Endodermal cell (in vitro differentiated cells): ENCODE results near the gene MYOD1. TPM values are rescaled to one million over a fixed set of nuclear protein-coding genes. Genes with fewer than 3 reads are reported as not detected.

Experiments used
- DNase-seq: peaks from one replicate; pipeline ENCODE4 v3.0.0-alpha.2; 2017
- H3K27ac ChIP-seq: 2 replicates; pipeline ENCODE4 v1.5.1; 2013; ENCODE audit warnings: mild to moderate bottlenecking, low read depth, low read length, moderate library complexity
- H3K27me3 ChIP-seq: 2 replicates; pipeline ENCODE4 v1.6.1; 2013; ENCODE audit warnings: mild to moderate bottlenecking, low read length, moderate library complexity; ENCODE audit not compliant: insufficient read depth, control insufficient read depth, poor library complexity, severe bottlenecking
- H3K36me3 ChIP-seq: 2 replicates; pipeline ENCODE4 v1.7.0; 2013; ENCODE audit warnings: mild to moderate bottlenecking, low read length, moderate library complexity; ENCODE audit not compliant: control insufficient read depth, insufficient read depth
- H3K4me1 ChIP-seq: one replicate; pipeline ENCODE4 v1.7.0; 2013; ENCODE audit warnings: low read length; ENCODE audit not compliant: control insufficient read depth, insufficient read depth
- H3K4me3 ChIP-seq: 2 replicates; pipeline ENCODE4 v1.5.1; 2013; ENCODE audit warnings: mild to moderate bottlenecking, low read length, moderate library complexity
- H3K9ac ChIP-seq: 2 replicates; pipeline ENCODE4 v1.6.1; 2013; ENCODE audit warnings: mild to moderate bottlenecking, low read length, moderate library complexity; ENCODE audit not compliant: poor library complexity, severe bottlenecking; ENCODE audit errors: extremely low read depth
- H3K9me3 ChIP-seq: 2 replicates; pipeline ENCODE4 v1.6.1; 2013; ENCODE audit warnings: mild to moderate bottlenecking, low read length, moderate library complexity; ENCODE audit not compliant: control insufficient read depth
- H3K27ac Mint-ChIP-seq: 2 replicates; pipeline ENCODE4 v1.8.0; 2020; ENCODE audit warnings: mixed read lengths
- H3K27me3 Mint-ChIP-seq: 2 replicates; pipeline ENCODE4 v1.8.0; 2021; ENCODE audit warnings: mild to moderate bottlenecking, mixed read lengths; ENCODE audit not compliant: insufficient read depth
- H3K36me3 Mint-ChIP-seq: 2 replicates; pipeline ENCODE4 v1.8.0; 2020; ENCODE audit warnings: low read depth, mixed read lengths
- H3K4me1 Mint-ChIP-seq: 2 replicates; pipeline ENCODE4 v1.8.0; 2020; ENCODE audit warnings: mixed read lengths
- H3K4me3 Mint-ChIP-seq: 2 replicates; pipeline ENCODE4 v1.8.0; 2020; ENCODE audit warnings: mild to moderate bottlenecking, moderate library complexity, mixed read lengths
- H3K9me3 Mint-ChIP-seq: 2 replicates; pipeline ENCODE4 v1.8.0; 2020; ENCODE audit warnings: mild to moderate bottlenecking, mixed read lengths
- WGBS, 2 experiments: methylation state at CpG; one replicate each; pipeline versions ENCODE4 v1.1.5 to v1.1.7; 2013; ENCODE audit warnings: missing lambda C conversion rate in 2 of 2, mixed read lengths in 1 of 2; ENCODE audit not compliant: insufficient coverage in 1 of 2, insufficient read length in 1 of 2; 5-methylcytosine and 5-hydroxymethylcytosine counted together
- total RNA-seq, 2 donors: library from RNA; stranded (reverse); fragmentation: NEBNext Ultra II Directional in 1 of 2; extraction: Animal tissue kit (Norgen Biotek cat#: 25700) in 1 of 2; gene quantifications; 2 replicates in 1 of 2; 3 replicates in 1 of 2; pipeline ENCODE4 v1.2.1, GENCODE V29; 2021
- TF ChIP-seq, protein P1 (sequence below): fragments of 200-600 bp; sonication (generic); conservative IDR thresholded peaks from 2 replicates; pipeline ENCODE4 v1.5.0; 2021; ENCODE audit warnings: antibody characterized with exemption, mild to moderate bottlenecking

MYOD1 gene
- total RNA-seq, 2 donors from 2014 or later: not detected

DNA sequence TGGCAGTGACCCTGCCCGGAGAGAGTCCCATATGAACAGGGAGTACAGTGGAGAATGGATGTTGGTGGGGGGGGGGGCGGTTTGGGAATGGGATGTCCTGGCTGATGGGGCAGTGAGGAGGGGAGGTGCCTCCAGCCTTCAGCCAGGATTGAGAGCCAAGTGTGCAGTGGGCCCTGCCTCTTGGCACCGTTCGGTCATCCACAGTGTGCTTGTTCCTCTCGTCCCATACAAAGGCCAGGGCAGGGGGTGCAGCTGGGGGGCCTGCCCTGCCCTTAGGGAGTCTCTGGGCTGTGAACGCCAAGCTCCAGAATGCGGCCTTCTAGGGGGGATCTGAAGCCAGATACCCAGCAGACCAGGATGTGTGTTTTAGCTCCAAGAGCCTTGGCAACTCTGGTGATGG lies 49.2 kb downstream of the MYOD1 start:
- H3K27ac ChIP-seq: no peak overlapping the region
- no peaks in the 10 kb centered on the region for H3K36me3 ChIP-seq
- no peaks in the 10 kb centered on the region for H3K4me1 ChIP-seq
- H3K36me3 Mint-ChIP-seq: no peaks in the 10 kb centered on the region
- no peak overlapping the region for H3K9ac ChIP-seq
- no peak overlapping the region for H3K4me3 Mint-ChIP-seq
- no peaks in the 10 kb centered on the region for H3K9me3 Mint-ChIP-seq
- H3K4me1 Mint-ChIP-seq: no peaks in the 10 kb centered on the region
- no peaks in the 10 kb centered on the region for H3K27me3 Mint-ChIP-seq
- DNase-seq: no peak
- H3K27ac Mint-ChIP-seq: no peak overlapping the region
- WGBS, 2 experiments: 92 to 97% methylated on average over 5 to 7 of the region's 7 CpGs
- H3K4me3 ChIP-seq: no peak overlapping the region
- H3K9me3 ChIP-seq: no peaks in the 10 kb centered on the region
- TF ChIP-seq, protein P1, sequence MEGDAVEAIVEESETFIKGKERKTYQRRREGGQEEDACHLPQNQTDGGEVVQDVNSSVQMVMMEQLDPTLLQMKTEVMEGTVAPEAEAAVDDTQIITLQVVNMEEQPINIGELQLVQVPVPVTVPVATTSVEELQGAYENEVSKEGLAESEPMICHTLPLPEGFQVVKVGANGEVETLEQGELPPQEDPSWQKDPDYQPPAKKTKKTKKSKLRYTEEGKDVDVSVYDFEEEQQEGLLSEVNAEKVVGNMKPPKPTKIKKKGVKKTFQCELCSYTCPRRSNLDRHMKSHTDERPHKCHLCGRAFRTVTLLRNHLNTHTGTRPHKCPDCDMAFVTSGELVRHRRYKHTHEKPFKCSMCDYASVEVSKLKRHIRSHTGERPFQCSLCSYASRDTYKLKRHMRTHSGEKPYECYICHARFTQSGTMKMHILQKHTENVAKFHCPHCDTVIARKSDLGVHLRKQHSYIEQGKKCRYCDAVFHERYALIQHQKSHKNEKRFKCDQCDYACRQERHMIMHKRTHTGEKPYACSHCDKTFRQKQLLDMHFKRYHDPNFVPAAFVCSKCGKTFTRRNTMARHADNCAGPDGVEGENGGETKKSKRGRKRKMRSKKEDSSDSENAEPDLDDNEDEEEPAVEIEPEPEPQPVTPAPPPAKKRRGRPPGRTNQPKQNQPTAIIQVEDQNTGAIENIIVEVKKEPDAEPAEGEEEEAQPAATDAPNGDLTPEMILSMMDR: no peak
- H3K27me3 ChIP-seq: no peaks in the 10 kb centered on the region

DNA sequence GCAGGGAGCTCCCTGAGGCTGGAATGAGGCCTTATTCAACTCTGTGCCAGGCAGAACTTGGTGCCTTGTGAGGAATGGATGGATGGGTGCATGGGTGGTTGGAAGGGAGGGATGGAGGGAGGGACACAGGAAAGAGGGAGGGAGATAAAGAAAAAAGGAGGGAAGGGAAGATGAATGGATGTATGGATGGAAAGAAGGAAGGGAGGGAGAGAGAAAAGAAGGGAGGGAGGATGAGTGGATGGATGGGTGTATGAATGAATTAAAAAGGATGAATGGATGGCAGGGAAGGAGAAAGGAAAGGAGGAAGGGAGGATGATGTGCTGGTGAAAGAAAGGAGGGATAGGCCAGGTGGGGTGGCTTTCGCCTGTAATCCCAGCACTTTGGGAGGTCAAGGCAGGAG lies 49.8 kb downstream of the MYOD1 start:
- Histone ChIP-seq H3K4me3 (no peak overlapping the region), H3K9ac (no peak overlapping the region), H3K4me1 (no peaks in the 10 kb centered on the region), H3K27me3 (no peaks in the 10 kb centered on the region), H3K27ac (no peak overlapping the region), H3K9me3 (no peaks in the 10 kb centered on the region), H3K36me3 (no peaks in the 10 kb centered on the region)
- no peak overlapping the region for H3K4me3 Mint-ChIP-seq
- H3K27ac Mint-ChIP-seq: no peak overlapping the region
- no peaks in the 10 kb centered on the region for H3K36me3 Mint-ChIP-seq
- H3K27me3 Mint-ChIP-seq: no peaks in the 10 kb centered on the region
- WGBS, 2 experiments: 100% methylated on average over 1 of the region's 1 CpG; no CpG with 5 or more reads in 1 of the 2 experiments
- DNase-seq: no peak
- H3K9me3 Mint-ChIP-seq: no peaks in the 10 kb centered on the region
- TF ChIP-seq, protein P1: no peak
- H3K4me1 Mint-ChIP-seq: no peaks in the 10 kb centered on the region

DNA sequence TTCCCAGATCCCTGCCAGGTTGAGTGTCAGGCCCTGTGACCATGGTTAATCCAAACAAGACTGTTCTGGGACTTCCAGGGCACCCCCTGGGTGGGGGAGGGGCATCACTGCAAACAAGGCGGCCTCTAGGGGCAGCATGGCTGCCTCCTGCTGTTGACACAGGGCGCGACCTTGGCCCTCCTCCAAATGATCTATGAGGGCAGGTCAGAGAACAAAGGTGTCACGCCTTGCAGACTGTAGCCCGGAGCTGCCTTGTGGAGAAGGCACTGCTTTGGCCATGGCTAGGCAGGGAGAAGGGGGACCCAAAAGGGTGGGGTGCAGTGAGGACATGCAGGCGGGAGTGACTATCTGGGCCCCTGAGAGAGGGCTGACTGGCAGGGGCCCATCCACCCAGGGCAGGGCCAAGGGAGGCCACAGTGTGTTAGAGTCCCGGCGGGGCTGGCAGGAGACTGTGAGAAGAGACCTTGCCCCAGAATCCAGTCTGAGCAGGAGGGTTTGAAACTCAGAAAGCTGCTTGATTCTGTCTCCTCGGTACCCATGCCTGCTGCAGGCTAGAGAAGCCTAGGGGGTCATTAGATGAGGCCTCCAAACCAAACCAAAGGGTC lies 50.8 kb downstream of the MYOD1 start:
- Histone ChIP-seq H3K27ac (no peak overlapping the region), H3K27me3 (no peaks in the 10 kb centered on the region), H3K9ac (no peak overlapping the region), H3K9me3 (no peaks in the 10 kb centered on the region), H3K4me1 (no peaks in the 10 kb centered on the region), H3K36me3 (no peaks in the 10 kb centered on the region), H3K4me3 (no peak overlapping the region)
- Mint-ChIP-seq H3K4me3 (no peak overlapping the region), H3K36me3 (no peaks in the 10 kb centered on the region), H3K27ac (no peak overlapping the region), H3K4me1 (no peaks in the 10 kb centered on the region), H3K27me3 (no peaks in the 10 kb centered on the region), H3K9me3 (no peaks in the 10 kb centered on the region)
- TF ChIP-seq, protein P1: peak; percentile 66
- 87 to 88% methylated on average over 7 to 9 of the region's 9 CpGs for WGBS, 2 experiments
- peak; percentile 77 for DNase-seq
